ENCODE results near the gene UQCRHL.

The UQCRHL gene

DNA sequence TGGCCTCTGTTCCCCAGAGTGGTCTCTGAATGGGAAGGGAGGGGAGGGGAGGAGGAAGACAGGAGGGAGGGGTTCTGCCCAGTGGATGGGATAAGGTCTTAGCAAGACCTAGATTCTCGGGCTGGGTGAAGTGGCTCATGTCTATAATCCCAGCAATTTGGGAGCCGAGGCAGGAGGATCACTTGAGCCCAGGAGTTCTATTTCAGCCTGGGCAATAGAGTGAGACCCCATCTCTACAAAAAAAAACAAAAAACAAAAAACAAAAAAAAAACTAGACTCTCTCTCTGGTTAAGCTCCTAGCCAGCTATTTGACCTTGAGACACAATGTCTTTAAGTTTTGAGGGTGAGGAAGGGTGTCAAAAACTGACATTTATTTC, 11.4 kb downstream of the UQCRHL start:
- no peak for DNase-seq

DNA sequence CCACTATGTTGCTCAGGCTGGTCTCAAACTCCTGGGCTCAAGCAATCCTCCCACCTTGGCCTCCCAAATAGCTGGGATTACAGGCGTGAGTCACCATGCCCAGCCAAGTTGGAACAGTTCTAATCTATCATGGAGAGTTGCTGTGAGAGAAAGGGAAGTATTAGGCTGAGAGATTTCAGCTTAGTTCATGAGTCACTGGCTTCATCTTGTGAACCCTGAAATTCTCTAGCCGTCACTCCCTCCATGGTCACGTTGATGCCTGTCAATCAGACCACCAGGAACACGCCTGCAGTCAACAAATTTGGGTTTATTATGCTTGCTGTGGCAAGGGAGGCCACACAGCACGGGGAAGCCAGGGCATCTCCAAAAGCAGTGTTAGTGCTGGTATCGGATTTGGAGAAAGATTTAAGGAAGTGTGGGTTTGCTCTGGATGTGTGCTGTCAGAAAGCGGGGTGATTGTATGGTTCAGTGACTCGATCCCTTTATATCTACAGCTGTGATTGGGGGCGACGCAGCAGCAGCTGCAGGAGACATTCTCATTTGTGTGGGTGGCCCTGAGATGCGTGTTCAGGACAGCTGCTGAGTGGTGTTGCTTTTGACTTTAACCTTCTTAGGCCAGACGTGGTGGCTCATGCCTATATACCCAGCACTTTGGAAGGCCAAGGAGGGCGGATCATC, 18.7 kb downstream of the UQCRHL start:
- DNase-seq: no peak

DNA sequence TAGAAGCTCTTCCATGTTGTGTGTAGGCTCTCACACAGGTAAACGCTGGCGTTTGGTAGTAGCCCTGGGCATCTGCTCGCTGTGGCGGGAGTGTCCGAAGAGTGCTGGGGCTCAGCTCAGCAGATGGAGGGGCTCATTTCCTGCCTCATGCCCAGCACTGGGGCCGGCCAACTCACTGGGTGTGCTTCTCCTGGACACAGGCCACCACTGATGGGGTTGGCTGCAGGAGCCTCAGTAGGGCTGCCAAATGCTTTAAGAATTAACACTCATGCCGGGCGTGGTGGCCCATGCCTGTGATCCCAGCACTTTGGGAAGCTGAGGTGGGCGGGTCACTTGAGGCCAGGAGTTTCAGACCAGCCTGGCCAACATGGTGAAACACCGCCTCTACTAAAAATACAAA, 20.9 kb downstream of the UQCRHL start:
- DNase-seq: no peak

DNA sequence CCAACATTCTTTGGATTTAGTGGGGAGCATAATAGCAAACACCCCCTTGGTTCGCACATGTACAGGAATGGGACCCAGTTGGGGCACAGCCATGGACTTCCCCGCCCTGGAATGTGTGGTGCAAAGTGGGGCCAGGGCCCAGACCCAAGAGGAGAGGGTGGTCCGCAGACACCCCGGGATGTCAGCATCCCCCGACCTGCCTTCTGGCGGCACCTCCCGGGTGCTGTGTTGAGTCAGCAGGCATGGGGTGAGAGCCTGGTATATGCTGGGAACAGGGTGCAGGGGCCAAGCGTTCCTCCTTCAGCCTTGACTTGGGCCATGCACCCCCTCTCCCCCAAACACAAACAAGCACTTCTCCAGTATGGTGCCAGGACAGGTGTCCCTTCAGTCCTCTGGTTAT, 21.8 kb downstream of the UQCRHL start:
- DNase-seq: no peak

DNA sequence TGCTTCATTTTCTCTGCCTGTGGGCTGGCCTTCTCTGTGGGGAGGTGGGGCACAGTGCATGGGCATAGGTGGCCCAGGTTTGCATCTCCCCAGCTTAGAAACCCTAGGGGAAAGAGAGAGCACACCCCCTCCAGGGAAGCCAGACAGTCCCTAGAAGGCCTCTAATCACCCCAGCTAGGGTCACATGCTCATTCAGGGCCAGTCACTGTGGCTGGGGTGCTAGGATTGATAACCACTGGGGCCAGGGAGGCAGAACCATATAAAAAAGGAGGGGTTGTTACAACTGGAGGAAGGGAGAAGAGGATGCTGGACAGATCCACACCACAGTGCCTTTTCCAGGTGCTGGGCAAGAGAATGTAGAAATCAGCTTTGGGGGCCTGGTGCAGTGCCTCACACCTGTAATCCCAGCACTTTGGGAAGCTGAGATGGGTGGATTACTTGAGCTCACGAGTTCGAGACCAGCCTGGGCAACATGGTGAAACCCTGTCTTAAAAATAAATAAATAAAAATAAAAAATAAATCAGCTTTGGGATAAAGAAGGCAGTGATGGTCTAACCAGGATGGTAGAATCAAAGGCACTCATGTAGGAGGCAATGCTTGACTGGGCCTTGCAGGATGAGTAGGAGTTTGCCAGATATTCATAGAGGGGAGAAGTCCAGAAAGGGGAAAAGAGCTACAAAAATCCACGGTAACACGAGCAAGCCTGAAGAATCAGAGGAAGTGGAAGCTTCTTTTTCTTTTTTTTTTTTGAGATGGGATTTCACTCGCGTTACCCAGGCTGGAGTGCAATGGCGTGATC, 29.3 kb downstream of the UQCRHL start:
- DNase-seq: no peak

DNA sequence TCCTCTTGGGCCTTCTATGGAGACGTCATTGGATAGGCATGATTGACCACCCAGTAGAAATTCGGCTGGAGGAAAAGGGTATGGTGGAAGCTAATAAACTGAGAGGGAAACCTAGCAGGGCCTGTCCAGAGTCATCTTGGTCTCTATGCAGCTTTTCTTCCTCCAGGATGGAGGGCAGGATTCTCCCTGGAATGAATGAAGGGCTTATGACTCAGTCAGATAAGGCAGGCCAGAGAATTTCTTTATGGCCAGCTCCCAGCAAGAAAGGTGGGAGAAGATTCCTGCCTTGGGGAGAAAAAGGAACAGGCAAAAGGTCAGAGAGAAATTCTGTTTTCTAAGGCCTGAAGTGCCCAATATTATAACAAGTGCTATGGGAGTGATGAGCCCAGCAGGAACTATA, 31.7 kb downstream of the UQCRHL start:
- no peak for DNase-seq

DNA sequence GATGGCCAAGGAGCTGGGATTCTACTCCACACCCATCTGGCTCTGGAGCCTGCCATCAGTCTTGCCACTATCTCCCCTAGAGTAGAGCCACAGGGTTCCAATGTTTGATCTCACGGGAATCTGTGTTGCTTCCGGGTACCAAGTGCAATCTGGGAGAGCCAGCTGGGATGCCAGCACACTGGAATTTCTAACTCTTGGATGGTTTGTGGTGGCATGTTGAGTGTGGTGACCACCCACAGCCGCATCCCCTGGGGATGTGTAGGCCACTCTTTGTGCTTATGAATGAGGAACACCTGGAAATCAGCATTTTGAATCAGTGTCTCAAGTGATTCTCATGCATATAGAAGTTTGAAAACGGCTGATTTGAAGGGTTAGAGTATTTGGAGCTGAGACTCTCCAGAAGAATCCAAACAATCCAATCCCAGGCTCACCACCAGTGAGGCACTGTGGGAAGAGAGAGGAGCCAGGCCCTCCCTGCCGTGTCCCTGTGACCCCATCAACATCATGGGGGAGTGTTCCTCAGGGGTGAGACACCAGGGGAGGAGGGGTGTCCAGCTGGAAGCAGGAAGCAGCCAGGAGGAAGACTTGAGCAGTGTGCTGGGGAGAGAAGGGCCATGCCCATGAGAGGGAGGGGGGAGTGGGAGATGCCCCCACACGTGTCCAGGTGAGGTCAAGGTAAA, 35.5 kb downstream of the UQCRHL start:
- no peak for DNase-seq

DNA sequence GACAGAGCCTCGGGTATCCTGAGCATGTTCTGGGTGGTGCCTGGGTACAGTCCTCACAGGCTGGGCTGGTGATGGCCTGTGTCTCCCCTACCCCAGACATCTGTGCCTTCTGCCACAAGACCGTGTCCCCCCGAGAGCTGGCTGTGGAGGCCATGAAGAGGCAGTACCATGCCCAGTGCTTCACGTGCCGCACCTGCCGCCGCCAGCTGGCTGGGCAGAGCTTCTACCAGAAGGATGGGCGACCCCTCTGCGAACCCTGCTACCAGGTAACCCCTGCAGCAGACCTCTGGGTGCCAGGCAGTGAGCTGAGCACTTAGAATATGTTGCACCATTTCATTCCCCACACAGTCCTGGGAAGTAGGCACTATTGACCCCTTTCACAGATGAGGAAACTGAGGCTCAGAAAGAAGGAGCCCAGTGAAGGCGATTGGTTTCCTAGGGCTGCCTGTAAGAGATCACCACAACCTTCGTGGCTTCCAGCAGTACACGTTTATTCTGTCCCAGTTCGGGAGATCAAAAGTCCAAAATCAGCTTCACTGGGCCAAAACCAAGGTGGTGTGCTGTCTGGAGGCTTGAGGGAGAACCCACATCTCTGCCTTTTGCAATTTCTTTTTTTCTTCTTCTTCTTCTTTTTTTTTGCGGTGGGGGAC, 37.0 kb downstream of the UQCRHL start:
- DNase-seq: no peak

DNA sequence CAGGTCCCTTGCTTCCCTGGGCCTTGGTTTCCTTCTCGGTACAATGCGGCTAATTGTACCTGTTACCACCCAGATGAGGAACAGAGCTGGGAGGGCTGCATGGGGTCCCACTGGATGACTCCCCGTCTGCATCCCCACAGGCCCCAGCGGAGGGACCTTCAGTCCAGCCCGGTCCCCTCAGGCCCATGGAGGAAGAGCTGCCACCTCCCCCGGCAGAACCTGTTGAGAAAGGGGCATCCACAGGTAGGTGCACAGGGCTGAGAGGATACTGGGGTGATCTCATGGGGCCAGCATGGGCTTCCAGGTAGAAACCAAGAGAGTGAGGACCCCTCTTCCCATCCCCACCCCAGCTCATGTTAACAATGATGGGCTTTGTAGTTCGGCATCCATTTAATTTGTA, 39.1 kb downstream of the UQCRHL start:
- no peak for DNase-seq

DNA sequence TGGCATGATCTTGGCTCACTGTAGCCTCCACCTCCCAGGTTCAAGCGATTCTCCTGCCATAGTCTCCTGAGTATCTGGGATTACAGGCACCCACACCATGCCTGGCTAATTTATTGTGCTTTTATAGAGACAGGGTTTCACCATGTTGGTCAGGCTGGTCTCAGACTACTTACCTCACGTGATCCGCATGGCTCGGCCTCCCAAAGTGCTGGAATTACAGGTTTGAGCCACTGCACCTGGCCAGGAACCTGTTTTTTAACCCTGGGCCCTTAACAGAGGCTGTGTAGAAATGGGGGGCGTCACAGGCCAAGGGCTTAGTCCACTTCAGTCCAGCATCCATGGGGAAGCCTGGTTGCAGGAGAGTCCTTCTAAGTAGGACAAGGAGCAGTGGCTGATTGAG, 39.5 kb downstream of the UQCRHL start:
- no peak for DNase-seq

DNA sequence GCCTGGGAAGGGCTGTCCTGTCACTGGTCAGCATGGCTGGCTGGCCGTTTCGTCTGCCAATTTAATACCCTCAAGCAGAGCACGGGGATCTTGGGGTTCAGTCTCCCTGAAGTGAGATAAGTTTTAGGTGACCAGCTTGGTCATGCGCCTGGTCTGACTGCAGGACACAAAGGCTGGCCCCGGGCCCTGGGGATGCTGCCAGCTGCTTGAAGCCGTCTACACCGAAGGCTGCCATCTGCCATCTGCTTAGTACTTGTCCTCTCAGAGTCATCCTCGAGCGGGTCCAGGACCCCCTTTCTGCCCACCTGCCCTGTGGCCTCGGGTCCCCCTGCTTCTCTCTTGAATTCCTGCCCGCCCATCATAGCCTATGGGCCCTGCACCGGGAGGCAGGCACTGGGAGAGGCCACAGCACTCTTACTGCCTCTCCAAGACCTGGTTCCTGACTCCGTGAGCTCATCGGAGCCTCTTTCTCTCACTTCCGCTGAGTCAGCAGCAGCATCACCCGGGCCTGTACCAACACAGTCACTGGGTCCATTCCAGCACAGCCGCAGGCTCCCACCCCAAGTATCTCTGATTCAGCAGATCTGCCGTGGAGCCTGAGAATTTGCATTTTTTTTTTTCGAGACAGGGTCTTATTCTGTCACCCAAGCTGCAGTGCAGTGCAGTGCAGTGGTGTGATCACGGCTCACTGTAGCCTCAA, 41.8 kb downstream of the UQCRHL start:
- no peak for DNase-seq

DNA sequence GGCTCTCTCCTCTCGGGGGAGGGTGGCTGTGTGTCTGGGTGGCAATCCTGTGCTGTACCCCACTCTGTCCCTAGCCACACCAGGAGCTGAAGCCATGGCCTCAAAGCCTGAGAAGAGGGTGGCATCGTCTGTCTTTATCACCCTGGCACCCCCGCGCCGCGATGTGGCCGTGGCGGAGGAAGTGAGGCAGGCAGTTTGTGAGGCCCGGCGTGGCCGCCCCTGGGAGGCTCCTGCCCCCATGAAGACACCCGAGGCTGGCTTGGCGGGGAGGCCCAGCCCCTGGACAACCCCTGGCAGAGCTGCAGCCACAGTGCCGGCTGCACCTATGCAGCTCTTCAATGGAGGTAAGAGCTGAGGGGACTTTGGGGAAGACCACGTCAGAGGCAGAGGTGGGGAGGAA, 42.6 kb downstream of the UQCRHL start:
- DNase-seq: no peak

DNA sequence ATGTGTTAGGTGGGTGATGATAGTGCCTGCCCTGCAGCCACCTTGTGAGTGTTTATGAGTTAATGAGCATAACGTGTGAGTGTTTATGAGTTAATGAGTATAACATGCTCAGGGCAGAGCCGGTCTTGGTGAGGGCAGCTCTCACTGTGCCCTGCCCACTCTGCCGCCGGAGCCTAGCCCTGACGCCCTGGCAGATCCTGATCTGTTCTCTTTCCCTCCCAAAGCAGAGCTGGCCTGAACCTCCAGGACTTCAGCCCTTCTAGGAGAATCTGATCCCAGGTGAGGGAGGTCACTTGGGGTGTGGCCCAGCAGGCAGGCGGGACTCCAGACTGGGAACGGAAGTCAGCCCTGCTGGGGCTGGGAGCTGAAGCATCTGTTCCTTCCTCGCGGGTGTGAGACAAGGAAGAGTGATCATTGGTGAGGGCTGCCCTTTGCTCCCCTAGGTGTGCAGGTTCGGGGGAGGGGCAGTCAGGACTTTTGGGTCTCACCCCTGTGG, 43.1 kb downstream of the UQCRHL start:
- no peak for DNase-seq

DNA sequence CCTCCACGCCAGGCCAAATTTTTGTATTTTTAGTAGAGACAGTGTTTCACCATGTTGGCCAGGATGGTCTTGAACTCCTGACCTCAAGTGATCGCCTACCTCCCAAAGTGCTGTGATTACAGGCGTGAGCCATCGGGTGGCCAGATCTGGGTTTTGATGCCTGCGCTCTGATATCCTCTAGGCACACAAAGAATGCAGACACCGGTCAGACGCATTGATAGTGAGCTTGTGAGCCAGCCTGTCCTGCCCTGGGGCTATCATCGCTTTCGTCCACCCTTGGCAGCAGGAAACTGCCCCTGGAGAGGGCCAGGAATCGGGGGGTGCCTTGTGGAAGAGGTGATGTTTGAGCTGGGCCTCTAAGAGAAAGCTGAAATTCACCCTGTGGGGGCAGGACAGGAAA, 44.9 kb downstream of the UQCRHL start:
- no peak for DNase-seq

DNA sequence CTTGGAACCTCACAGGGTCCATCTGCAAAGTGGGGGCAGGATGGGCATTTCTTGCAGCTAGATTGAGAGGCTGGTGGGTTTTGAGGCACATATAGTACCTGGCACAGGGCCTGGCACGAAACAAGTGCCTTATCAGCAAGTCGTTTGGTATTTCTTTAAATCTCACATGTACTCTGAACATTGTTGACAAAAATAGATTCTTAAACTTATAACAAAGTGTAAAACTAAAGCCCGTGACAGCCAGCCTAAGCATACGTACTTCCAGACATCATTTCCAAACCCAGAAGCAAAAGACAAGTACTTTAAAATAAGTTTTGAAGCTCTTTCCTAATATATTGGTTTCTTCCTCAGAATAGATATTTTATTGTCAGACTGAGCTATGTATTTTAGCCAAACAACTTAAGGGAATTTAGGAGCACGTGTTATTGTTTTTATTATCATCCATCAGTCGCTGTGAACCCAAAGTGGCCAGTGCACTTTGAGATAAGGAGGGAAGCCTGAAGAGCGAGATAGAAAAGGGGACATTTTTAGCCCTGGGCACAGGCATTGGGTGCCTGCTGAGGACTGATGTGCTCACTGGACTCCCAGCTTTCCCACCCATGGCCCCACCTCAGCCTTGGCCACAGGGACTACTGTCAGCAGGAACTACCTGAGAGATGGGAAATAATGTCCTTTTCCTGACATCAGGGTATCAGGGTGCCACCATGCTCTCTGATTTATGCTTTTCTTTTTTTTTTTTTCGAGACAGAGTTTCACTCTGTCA, 45.9 kb downstream of the UQCRHL start:
- no peak for DNase-seq

DNA sequence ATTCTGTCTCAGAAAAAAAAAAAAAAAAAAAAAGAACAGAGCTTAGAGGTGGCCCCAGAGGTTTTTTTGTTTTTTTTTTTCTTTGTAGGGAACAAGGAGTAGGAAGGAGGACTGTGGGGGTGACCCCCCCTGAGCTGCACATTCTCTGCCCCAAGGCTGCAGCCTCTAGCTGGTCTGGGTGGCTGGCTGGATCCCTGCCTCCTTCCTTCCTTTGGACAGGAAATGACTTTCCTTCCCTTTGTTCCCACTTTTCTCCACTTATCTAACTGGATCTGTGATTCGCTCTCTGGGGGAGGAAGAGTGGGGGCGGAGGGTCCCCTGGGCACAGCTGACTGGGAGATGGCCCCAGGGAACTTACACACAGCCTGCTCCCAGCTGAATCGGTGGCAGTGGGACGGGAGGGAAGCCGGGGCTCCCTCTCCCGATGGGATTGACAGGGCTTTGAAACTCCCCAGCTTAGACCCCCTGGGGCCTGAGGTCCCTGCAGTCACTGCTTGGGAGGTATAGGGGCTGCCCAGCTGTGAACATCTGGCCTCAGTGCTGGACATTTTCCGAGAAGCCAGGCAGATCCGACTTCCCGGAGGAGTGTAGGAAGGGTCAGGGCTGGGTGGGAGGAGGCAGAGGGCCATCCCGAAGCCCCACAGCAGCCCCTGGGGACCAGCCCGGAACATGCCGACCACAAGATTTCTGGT, 46.8 kb downstream of the UQCRHL start:
- DNase-seq: no peak

DNA sequence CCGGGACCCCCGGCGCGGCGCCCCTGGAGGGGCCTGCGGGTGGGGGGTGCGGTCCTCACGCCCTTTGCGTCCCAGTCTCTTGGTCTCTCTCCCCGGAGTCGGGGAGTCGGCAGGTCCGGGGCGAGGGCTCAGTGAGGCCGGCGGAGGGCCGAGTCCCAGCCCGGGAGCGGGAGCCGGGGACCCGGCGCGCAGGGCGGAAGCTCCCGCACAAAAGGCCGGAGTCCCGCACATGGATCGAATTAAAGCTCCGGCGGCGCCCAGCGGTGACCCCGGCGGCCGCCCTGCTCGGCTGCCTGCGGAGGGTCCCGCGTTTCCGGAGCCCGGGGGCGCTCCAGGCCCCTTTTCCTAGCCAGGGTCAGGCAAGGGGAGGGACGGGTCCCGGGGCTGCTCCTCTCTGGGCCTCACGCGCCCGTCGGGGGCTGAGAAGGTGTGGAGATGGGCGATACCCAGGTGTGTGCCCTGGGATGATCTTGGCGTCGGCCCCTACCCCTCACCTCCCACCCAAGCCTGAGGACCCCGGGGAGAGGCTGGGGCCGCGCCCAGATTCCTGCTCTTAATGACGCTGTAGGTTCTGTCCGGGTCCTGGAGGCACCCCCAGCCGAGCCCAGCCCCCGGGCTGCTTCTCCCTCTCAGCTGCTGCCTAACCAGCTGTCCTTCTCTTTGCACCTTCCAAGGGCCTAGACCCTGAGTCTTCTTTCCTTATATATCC, 48.3 kb downstream of the UQCRHL start:
- no peak for DNase-seq

DNA sequence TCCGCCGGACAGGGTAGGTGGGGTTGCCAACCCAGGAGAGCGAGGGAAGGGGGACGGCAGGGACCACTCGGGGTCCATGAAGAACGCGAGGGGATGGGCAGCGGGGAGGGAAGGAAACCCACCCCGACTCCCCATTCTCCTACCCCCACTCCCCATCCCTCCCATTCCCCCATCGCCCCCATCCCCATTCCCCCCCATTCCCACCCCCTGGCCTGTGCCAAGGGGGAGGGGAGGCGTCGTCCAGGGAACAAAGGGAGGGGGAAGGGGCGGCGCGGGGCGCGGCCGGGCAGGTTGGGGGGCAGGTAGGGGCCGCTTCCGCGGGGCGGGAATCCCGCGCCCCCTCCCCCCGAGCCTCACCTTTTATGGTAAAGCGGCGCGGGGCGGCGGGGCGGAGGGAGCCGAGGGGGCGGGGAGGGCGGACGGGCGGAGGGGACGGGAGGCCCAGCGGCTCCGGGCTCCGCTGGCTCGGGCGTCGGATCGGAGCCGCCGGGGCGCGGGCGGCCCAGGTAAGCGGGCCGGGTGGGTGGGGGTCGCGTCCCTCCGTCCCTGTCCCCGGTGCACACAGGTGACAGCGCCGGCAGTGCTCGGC, 49.0 kb downstream of the UQCRHL start, which contains the start of gene FBLIM1:
Gene FBLIM1 (plus strand): TSS at position 453 of the 589 bp plus-strand sequence. CDS start 6,189 bp downstream, outside the sequence.
- DNase-seq: no peak

DNA sequence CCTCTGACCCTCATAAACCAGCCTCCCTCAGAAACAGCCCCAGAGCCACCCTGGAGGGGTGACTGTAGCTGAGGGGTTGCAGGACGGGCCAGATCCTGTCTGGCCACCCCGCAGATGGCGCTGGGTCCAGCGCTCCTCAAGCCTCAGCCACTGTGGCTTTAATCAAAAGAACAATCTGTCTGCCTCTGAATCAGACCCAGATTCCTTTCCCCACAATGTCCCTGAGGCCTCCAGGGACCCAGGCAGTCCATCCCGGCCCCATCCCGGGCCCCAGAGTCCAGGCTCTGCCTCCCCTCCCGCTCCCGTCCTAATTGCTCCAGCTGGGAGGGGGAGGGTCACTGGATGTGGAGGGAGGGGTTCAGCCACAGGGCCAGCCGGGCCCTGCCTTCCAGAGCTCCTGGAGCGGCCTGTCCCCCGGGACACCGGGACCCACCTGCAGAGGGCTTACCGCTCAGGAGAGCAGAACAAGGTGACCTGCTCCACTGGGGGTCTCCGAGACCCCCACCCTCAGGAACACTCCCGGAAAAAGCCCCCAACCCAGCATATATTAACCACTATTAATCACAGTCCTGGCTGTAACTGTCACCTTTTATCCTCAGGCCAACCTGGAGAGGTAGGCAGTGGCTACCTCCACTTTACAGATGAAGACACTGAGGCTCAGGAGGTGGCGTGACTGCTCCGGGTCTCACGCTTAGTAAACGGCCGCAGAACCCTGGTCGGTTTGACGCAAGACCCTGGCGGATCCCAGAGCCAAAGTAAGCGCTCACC, 49.7 kb downstream of the UQCRHL start:
- no peak for DNase-seq
